ENCODE results near the gene GALNT17. TPM values are rescaled to one million over a fixed set of nuclear protein-coding genes. Genes with fewer than 3 reads are reported as not detected.

GALNT17 gene
- total RNA-seq, 2 experiments from 2014 or later: not detected

DNA sequence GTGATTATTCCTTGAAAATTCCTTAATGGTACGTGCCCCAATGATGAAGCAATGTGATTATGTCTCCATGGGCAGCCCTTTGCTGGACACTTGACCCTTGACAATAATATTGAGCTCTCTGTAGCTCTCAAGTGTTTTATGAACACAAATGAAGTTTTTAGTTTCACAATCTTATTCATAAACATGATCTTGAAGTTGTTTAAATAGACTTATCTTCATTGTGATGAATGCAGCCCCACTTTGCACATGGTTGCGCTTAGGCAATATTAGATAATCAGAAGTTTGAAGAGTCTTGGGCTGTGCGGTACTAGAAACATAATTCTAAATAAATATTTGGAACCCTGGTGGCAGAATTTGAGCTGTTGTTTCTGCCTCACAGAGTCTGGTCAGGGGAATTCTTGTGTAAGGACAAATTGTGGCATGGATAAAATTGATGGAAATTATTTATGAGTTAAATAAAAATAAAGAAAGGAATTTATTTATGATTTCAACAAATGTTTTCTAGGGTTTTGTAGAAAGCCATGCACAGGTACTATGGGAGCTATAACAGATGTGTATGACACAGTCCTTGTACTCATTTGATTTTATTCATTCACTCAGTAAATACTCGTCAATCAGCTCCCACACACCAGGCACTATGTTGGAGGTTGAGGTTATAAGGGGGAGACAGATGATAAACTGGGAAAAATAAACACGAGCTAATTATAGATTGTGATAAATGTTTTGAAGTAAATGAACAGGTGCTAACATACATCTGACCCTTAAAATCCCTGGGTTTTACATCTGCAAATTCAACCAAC is 217.9 kb downstream of the GALNT17 start:
- ChIA-PET CTCF (no interaction called here), POLR2A (no interaction called here)
- H3K27me3 Mint-ChIP-seq: no peaks in the 10 kb centered on the region
- DNase-seq (no peak), ATAC-seq (no peak)
- intact Hi-C loops (cut with DNase I, micrococcal nuclease): no loop called here
- H3K4me3 Mint-ChIP-seq: no peak overlapping the region
- H3K9me3 Mint-ChIP-seq (ENCODE audit: low read depth): peaks cover 21% of the 10 kb centered on the region
- no peak overlapping the region for H3K27ac Mint-ChIP-seq
- H3K4me1 Mint-ChIP-seq: no peaks in the 10 kb centered on the region
- H3K36me3 Mint-ChIP-seq (ENCODE audit: low read depth): no peaks in the 10 kb centered on the region

DNA sequence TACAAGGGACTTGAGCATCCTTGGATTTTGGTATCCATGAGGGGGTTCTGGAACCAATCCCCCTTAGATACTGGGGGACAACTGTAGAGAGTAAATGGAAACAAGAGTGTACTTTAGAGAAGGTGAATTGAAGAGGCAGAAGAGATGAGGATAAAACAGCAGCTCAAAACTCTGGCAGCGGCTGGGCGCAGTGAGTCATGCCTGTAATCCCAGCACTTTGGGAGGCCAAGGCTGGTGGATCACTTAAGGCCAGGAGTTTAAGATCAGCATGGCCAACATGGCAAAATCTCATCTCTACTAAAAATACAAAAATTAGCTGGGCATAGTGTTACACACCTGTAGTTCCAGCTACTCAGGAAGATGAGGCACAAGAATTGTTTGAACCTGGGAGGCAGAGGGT is 218.7 kb downstream of the GALNT17 start:
- ChIA-PET CTCF (no interaction called here), POLR2A (no interaction called here)
- ATAC-seq (no peak), DNase-seq (no peak)
- Mint-ChIP-seq H3K27ac (no peak overlapping the region), H3K9me3 (ENCODE audit: low read depth) (peaks cover 17% of the 10 kb centered on the region), H3K4me3 (no peak overlapping the region), H3K27me3 (no peaks in the 10 kb centered on the region), H3K36me3 (ENCODE audit: low read depth) (no peaks in the 10 kb centered on the region), H3K4me1 (no peaks in the 10 kb centered on the region)
- intact Hi-C loops (cut with DNase I, micrococcal nuclease): no loop called here

DNA sequence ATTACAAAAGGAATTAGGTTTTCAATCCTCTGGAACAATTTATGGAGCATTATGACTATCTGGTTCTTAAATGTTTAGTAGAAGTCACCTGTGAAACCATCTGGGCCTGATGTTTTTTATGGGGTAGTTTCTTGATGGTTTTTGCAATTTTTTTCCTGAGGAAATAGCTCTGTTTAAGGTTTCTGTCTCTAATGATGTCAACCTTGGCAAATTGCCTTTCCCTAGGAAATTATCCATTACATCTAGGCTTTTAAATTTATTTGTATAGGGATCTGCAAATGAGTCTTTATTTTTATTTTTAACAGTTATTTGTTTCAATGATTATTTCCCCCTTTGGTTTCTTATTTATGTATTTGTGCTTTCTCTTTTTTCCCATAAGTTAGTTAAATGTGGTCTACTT is 222.8 kb downstream of the GALNT17 start:
- Mint-ChIP-seq H3K27me3 (no peaks in the 10 kb centered on the region), H3K27ac (no peak overlapping the region), H3K9me3 (ENCODE audit: low read depth) (peaks cover 12% of the 10 kb centered on the region), H3K4me3 (no peak overlapping the region), H3K36me3 (ENCODE audit: low read depth) (no peaks in the 10 kb centered on the region), H3K4me1 (no peaks in the 10 kb centered on the region)
- no peak for ATAC-seq
- intact Hi-C loops (cut with DNase I, micrococcal nuclease): no loop called here
- DNase-seq: no peak
- ChIA-PET POLR2A (no interaction called here), CTCF (no interaction called here)

DNA sequence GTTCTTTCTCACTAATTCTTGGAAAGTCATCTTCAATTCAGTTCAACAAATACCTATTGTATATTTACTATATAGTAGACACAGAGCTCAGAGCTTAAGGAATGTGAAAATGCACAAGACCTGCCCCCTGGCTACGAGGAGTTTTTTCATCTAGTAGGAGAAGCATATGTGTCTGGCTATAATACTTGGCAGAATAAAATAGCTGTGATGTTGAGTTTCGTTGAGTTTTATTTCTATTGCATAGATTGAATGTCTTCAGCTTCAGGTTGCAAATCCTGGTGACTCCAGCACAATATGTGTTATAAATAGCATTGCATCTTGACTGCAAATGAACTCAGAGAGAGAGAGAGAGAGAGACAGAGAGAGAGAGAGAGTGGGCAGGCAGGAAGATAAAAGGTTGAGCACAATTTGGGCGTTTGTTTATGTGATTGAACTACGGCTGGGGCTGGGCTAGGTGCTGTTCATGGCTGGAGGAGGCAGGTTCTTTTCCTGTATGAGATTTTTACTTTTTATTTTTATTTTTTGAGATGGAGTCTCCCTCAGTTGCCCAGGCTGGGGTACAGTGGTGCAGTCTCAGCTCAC is 229.6 kb downstream of the GALNT17 start:
- ATAC-seq (no peak), DNase-seq (no peak)
- no peaks in the 10 kb centered on the region for H3K36me3 Mint-ChIP-seq (ENCODE audit: low read depth)
- H3K27ac Mint-ChIP-seq: no peak overlapping the region
- ChIA-PET POLR2A (no interaction called here), CTCF (no interaction called here)
- H3K4me3 Mint-ChIP-seq: no peak overlapping the region
- no peaks in the 10 kb centered on the region for H3K27me3 Mint-ChIP-seq
- no peaks in the 10 kb centered on the region for H3K4me1 Mint-ChIP-seq
- H3K9me3 Mint-ChIP-seq (ENCODE audit: low read depth): peaks cover 16% of the 10 kb centered on the region
- intact Hi-C loops (cut with DNase I, micrococcal nuclease): no loop called here

DNA sequence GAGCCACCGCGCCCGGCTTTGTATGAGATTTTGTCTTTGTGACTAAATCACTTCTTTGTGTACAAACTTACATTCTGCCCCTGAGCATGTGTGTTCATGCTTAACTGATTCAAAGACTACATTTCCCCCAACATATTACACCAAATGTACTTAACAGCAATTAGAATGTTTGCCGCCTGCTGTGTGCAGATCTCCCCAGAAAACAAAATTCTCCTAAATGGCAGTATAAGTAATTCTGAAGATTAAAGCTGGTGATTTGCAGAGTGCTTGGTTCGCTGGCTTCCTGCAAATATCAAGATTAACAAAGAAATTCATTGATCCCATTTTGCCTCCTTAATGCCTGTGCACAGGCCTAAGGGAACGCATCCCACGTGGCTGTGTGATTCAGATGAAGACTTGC is 230.3 kb downstream of the GALNT17 start:
- POLR2A ChIA-PET: no interaction called here

DNA sequence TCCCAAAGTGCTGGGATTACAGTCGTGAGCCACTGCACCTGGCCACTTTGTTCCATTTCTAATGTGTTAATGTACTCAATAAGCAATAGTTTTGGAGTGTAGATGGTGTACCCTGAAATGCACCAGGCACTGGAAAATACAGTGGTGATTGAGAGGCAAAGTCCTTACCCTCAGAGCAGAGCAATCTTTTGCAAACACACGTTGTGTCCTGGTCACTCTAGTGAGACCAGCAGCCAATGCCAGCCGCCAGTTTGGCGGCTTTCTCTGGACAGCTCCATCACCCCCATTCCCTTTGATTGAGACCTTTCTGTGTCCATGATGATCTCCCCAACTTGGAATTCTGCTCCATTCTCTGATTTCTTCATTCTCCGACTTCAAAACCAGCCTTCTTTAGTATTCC is 231.3 kb downstream of the GALNT17 start:
- Mint-ChIP-seq H3K4me3 (no peak overlapping the region), H3K4me1 (no peaks in the 10 kb centered on the region), H3K36me3 (ENCODE audit: low read depth) (no peaks in the 10 kb centered on the region), H3K27ac (no peak overlapping the region), H3K27me3 (no peaks in the 10 kb centered on the region), H3K9me3 (ENCODE audit: low read depth) (peaks cover 17% of the 10 kb centered on the region)
- ChIA-PET POLR2A (no interaction called here), CTCF (no interaction called here)
- intact Hi-C loops (cut with DNase I, micrococcal nuclease): no loop called here
- DNase-seq (no peak), ATAC-seq (no peak)

More for the DNA sequence above, 230.3 kb downstream of the GALNT17 start:
- H3K36me3 Mint-ChIP-seq (ENCODE audit: low read depth): no peaks in the 10 kb centered on the region
- no peaks in the 10 kb centered on the region for H3K4me1 Mint-ChIP-seq
- no peaks in the 10 kb centered on the region for H3K27me3 Mint-ChIP-seq
- H3K4me3 Mint-ChIP-seq: no peak overlapping the region
- intact Hi-C loops (cut with DNase I, micrococcal nuclease): no loop called here
- ATAC-seq (no peak), DNase-seq (no peak)
- H3K27ac Mint-ChIP-seq: no peak overlapping the region
- peaks cover 16% of the 10 kb centered on the region for H3K9me3 Mint-ChIP-seq (ENCODE audit: low read depth)
- CTCF ChIA-PET: no interaction called here

DNA sequence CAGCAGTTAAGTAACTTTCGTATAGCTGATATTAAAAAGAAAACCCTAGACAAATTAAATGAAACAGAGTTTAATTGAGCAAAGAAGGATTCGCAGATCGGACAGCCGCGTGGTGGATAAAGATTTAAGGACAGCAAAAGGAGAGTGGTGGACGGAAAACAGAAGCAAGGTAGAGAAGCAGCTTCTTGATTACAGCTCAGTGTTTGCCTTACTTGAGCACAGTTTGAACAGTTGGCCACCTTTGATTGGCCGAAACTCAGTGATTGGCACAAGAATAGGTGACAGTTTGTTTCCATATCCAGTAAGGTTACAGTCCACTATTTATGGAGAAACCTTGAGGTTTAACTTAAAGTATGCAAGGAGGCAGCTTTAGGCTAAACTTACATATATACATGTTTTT is 231.7 kb downstream of the GALNT17 start:
- Mint-ChIP-seq H3K27ac (no peak overlapping the region), H3K4me3 (no peak overlapping the region), H3K4me1 (no peaks in the 10 kb centered on the region), H3K27me3 (no peaks in the 10 kb centered on the region), H3K36me3 (ENCODE audit: low read depth) (no peaks in the 10 kb centered on the region), H3K9me3 (ENCODE audit: low read depth) (peaks cover 18% of the 10 kb centered on the region)
- CTCF ChIA-PET: no interaction called here
- intact Hi-C loops (cut with DNase I, micrococcal nuclease): no loop called here
- ATAC-seq (no peak), DNase-seq (no peak)
- POLR2A ChIA-PET: no interaction called here

DNA sequence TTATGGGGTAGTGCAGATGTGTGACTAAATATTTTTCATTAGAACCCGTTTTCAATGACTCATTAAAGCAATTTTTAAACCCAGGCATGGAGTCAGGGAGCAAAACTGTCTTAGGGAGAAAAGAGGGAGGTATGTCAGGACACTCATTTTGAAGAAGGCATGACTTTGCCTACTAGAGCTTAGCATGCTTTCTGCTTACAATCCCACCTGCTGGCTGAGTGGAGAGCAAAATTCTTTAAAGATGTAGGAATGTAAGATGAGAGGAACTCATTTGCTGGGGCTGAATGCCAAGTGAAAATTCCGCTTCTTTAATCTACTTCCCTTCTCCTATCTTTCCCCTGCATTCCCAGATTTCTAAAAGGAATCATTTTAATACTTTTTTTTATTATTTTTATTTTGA is 232.6 kb downstream of the GALNT17 start:
- ChIA-PET CTCF (no interaction called here), POLR2A (no interaction called here)
- no peaks in the 10 kb centered on the region for H3K27me3 Mint-ChIP-seq
- intact Hi-C loops (cut with DNase I, micrococcal nuclease): no loop called here
- DNase-seq: no peak
- no peak for ATAC-seq
- no peaks in the 10 kb centered on the region for H3K36me3 Mint-ChIP-seq (ENCODE audit: low read depth)
- peaks cover 19% of the 10 kb centered on the region for H3K9me3 Mint-ChIP-seq (ENCODE audit: low read depth)
- no peak overlapping the region for H3K27ac Mint-ChIP-seq
- H3K4me3 Mint-ChIP-seq: no peak overlapping the region
- no peaks in the 10 kb centered on the region for H3K4me1 Mint-ChIP-seq

DNA sequence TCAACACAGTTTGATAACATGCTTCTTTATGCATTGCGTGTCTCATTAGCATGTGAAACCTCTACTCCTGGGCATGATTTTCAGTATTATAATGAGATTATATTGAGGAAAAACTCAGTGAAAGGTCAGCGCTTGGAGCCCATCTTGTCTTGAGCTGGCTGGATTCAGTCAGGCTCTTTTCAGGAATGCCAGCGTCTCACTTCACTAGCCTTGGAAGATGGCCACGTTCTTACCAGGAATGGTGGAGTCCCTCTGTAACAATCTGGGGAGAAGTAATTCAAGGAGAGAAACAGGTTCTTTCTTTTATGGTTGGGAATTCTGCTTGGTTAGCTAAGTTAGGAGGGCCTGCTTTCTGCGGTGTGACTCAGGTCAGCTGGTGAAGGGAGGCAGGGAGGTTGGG is 241.0 kb downstream of the GALNT17 start:
- H3K9me3 Mint-ChIP-seq (ENCODE audit: low read depth): peaks cover 20% of the 10 kb centered on the region
- no peaks in the 10 kb centered on the region for H3K27me3 Mint-ChIP-seq
- H3K36me3 Mint-ChIP-seq (ENCODE audit: low read depth): peaks cover 3% of the 10 kb centered on the region
- no peaks in the 10 kb centered on the region for H3K4me1 Mint-ChIP-seq
- no peak for DNase-seq
- H3K27ac Mint-ChIP-seq: no peak overlapping the region
- ChIA-PET CTCF (no interaction called here), POLR2A (no interaction called here)
- no peak overlapping the region for H3K4me3 Mint-ChIP-seq
- no peak for ATAC-seq
- intact Hi-C loops (cut with DNase I, micrococcal nuclease): no loop called here

DNA sequence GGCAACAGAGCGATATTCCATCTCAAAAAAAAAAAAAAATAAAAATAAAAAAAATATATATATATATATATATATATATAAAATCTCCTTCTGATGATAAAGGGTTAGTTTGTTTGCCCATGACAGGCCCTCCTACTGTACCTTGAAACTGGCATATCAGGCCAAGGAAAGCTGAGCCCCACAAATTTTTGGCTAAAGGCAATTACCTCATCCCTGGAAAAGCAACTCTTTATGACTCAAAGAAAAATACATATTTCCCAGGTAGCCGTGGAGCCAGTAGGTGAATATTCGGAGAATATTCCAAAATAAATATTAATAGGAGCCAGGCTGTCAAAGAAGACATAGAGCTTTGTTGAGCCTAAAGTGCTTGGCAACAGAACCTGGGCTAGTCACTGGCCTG is 245.1 kb downstream of the GALNT17 start:
- no peak for ATAC-seq

DNA sequence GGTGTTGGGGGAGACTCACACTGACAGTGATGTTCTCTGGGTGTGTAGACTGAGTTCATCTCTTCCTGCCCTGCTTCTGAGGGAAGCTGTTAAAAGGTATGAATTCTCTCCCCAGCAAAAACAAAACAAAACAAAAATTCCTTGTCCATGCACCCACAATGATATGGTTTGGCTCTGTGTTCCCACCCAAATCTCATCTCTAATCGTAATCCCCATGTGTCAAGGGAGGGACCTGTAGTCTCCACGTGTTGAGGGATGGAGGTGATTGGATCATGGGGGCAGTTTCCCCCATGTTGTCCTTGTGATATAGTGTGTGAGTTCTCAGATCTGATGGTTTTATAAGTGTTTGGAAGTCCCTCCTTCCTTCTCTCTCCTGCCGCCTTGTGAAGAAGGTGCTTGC is 245.5 kb downstream of the GALNT17 start:
- H3K4me1 Mint-ChIP-seq: no peaks in the 10 kb centered on the region
- intact Hi-C loops (cut with DNase I, micrococcal nuclease): no loop called here
- ChIA-PET CTCF (no interaction called here), POLR2A (no interaction called here)
- no peak overlapping the region for H3K27ac Mint-ChIP-seq
- ATAC-seq: no peak
- H3K4me3 Mint-ChIP-seq: no peak overlapping the region
- H3K27me3 Mint-ChIP-seq: no peaks in the 10 kb centered on the region
- H3K36me3 Mint-ChIP-seq (ENCODE audit: low read depth): peaks cover 3% of the 10 kb centered on the region
- DNase-seq: no peak
- H3K9me3 Mint-ChIP-seq (ENCODE audit: low read depth): peaks cover 32% of the 10 kb centered on the region

More for the DNA sequence above, 245.1 kb downstream of the GALNT17 start:
- CTCF ChIA-PET: no interaction called here
- Mint-ChIP-seq H3K27me3 (no peaks in the 10 kb centered on the region), H3K4me3 (no peak overlapping the region), H3K9me3 (ENCODE audit: low read depth) (peaks cover 32% of the 10 kb centered on the region), H3K4me1 (no peaks in the 10 kb centered on the region), H3K27ac (no peak overlapping the region), H3K36me3 (ENCODE audit: low read depth) (peaks cover 3% of the 10 kb centered on the region)
- intact Hi-C loops (cut with DNase I, micrococcal nuclease): no loop called here
- POLR2A ChIA-PET: no interaction called here
- no peak for DNase-seq

DNA sequence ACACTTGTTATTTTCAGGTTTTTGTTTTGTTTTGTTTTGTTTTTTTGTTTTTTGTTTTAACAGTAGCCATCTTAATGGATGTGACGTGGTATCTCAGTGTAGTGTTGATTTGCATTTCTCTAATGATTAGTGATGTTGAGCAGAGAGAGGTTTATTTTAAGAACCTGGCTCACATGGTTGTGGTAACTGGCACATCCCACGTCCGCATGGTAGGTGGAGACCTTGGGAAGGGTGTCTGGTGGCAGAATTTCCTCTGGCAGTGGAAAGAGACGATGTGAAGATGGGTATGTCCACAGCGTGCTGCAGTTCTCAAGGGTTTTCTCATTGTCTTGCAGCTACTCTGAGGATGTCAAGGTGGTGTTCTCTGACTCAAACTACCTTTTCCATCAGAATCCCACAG is 252.2 kb downstream of the GALNT17 start:
- no peak overlapping the region for H3K4me3 Mint-ChIP-seq
- H3K36me3 Mint-ChIP-seq (ENCODE audit: low read depth): no peaks in the 10 kb centered on the region
- no peaks in the 10 kb centered on the region for H3K27me3 Mint-ChIP-seq
- ChIA-PET CTCF (no interaction called here), POLR2A (no interaction called here)
- DNase-seq: no peak
- H3K9me3 Mint-ChIP-seq (ENCODE audit: low read depth): peaks cover 20% of the 10 kb centered on the region
- H3K27ac Mint-ChIP-seq: no peak overlapping the region
- no peak for ATAC-seq
- no peaks in the 10 kb centered on the region for H3K4me1 Mint-ChIP-seq
- intact Hi-C loops (cut with DNase I, micrococcal nuclease): no loop called here
